ENCODE measurements around the gene NUCB1.

NUCB1 gene

GRCh38 chr19:48965806-48966540, 65.9 kb downstream of the NUCB1 start:
- H3K27ac ChIP-seq, result peak overlapping the region; percentile 87

GRCh38 chr19:48966541-48967345, 66.6 kb downstream of the NUCB1 start:
- TF ChIP-seq CTCF (conservative IDR thresholded peaks at IDR 0.05), result no peak
- H3K27ac ChIP-seq, result peak overlapping the region; percentile 87

More at GRCh38 chr19:48965806-48966540, 65.9 kb downstream of the NUCB1 start:
- no peak for TF ChIP-seq CTCF (conservative IDR thresholded peaks at IDR 0.05)

GRCh38 chr19:48967346-48968178, 67.5 kb downstream of the NUCB1 start:
- no peak for TF ChIP-seq CTCF (conservative IDR thresholded peaks at IDR 0.05)
- H3K27ac ChIP-seq, result no peak overlapping the region

- TF ChIP-seq CTCF (conservative IDR thresholded peaks at IDR 0.05), result no peak
- H3K27ac ChIP-seq, result no peak overlapping the region
Observed at GRCh38 chr19:48968179-48968661, 68.1 kb downstream of the NUCB1 start.

GRCh38 chr19:48968813-48969218, 68.7 kb downstream of the NUCB1 start:
- no peak overlapping the region for H3K27ac ChIP-seq
- TF ChIP-seq CTCF (conservative IDR thresholded peaks at IDR 0.05), result no peak

GRCh38 chr19:48969276-48970138, 69.4 kb downstream of the NUCB1 start:
- H3K27ac ChIP-seq, result no peak overlapping the region
- TF ChIP-seq CTCF (conservative IDR thresholded peaks at IDR 0.05), result no peak

Data from VCaP (cell line).